Activated T-cell treated with anti-CD3 and anti-CD28 coated beads for 1 hour (primary cell): ENCODE measurements around the gene OR51L1.

Experiments used
- DNase-seq: peaks from one replicate; pipeline ENCODE4 v3.0.0-alpha.2; 2020; ENCODE audit warnings: low read depth

Gene OR51L1

GRCh38 chr11:5046754-5047330 lies 52.2 kb downstream of the OR51L1 start:
- no peak for DNase-seq
